A549 (cell line): Measurements from ENCODE around the gene UBE2N. TPM values are rescaled to one million over a fixed set of nuclear protein-coding genes. Genes with fewer than 3 reads are reported as not detected.
A peak's percentile ranks its signal among the peaks of the same experiment; 100 is the strongest.

Experiments used
- ATAC-seq, 2 experiments: fragments of 200-7000 bp in 1 of 2; fragments of >200 bp in 1 of 2; cut with Nextera tagmentation in 1 of 2; cut with Tn5 transposase in 1 of 2; 3 replicates each; pipeline versions ENCODE4 v1.8.0 to v1.9.1; 2018 to 2020; ENCODE audit warnings: mild to moderate bottlenecking in 1 of 2, moderate library complexity in 1 of 2
- CTCF ChIA-PET: fragments of 300-600 bp; sonication (Branson Sonifier 250); formaldehyde crosslinking; extraction: SDS; loops from one replicate; lab custom pipeline; 2021; ENCODE audit warnings: antibody characterized with exemption, inconsistent platforms; lab: Yijun Ruan, JAX
- POLR2A ChIA-PET: fragments of 350-600 bp; formaldehyde crosslinking; extraction: SDS; loops from one replicate; lab custom pipeline; 2021; ENCODE audit warnings: antibody characterized with exemption, inconsistent platforms; lab: Yijun Ruan, JAX
- DNase-seq, 2 experiments: peaks; one replicate each; pipeline versions ENCODE4 v3.0.0 to v3.0.0-alpha.2; 2011 to 2016; ENCODE audit warnings: low read depth in 1 of 2, low spot score in 1 of 2
- FAIRE-seq: peaks from 2 replicates; lab custom pipeline; 2011; peaks lifted over from hg19 to GRCh38; lab: Jason Lieb, UNC
- H3K27ac ChIP-seq, 2 experiments: fragments of >200 bp; sonication (Bioruptor Twin); formaldehyde crosslinking; 3 replicates each; pipeline ENCODE4 v1.5.1; 2016 to 2017
- H3K4me1 ChIP-seq: fragments of >200 bp; sonication (Bioruptor Twin); formaldehyde crosslinking; 3 replicates; pipeline ENCODE4 v1.6.1; 2016
- H3K4me2 ChIP-seq: fragments of >200 bp; sonication (Bioruptor Twin); formaldehyde crosslinking; 3 replicates; pipeline ENCODE4 v1.6.1; 2016
- H3K4me3 ChIP-seq: fragments of >200 bp; sonication (Bioruptor Twin); formaldehyde crosslinking; 3 replicates; pipeline ENCODE4 v1.5.1; 2016
- H3K9me3 ChIP-seq: fragments of >200 bp; sonication (Bioruptor Twin); formaldehyde crosslinking; 3 replicates; pipeline ENCODE4 v1.6.1; 2016
- BHLHE40 ChIP-seq: IDR thresholded peaks from 2 replicates; pipeline ENCODE4 v1.6.1; 2012; ENCODE audit warnings: low read depth, low read length, inconsistent platforms
- CBX2 ChIP-seq: fragments of 200-600 bp; sonication (generic); IDR thresholded peaks from 2 replicates; pipeline ENCODE4 v1.6.1; 2016; ENCODE audit warnings: low read depth, mild to moderate bottlenecking, borderline replicate concordance
- CHD2 ChIP-seq: fragments of 150-350 bp; IDR thresholded peaks from 2 replicates; pipeline ENCODE4 v1.6.1; 2014; ENCODE audit warnings: low read length; ENCODE audit not compliant: partially characterized antibody
- CHD4 ChIP-seq: fragments of 200-600 bp; sonication (generic); IDR thresholded peaks from 2 replicates; pipeline ENCODE4 v1.6.1; 2016; ENCODE audit warnings: antibody characterized with exemption, mild to moderate bottlenecking, borderline replicate concordance
- EHF ChIP-seq: fragments of 250-450 bp; sonication (Bioruptor Pico); IDR thresholded peaks from 2 replicates; pipeline ENCODE4 v1.5.0; 2020; ENCODE audit warnings: mild to moderate bottlenecking
- EP300 ChIP-seq, 2 experiments: fragments of >200 bp; sonication (Bioruptor Twin); formaldehyde crosslinking; IDR thresholded peaks; 2 replicates in 1 of 2; 3 replicates in 1 of 2; pipeline ENCODE4 v1.6.1; 2016 to 2017
- FOSL2 ChIP-seq, 2 experiments: fragments of 450-650 bp in 1 of 2; fragments of >200 bp in 1 of 2; sonication (Bioruptor Twin) in 1 of 2; formaldehyde crosslinking; IDR thresholded peaks; 2 replicates each; pipeline versions ENCODE4 v1.5.0 to v1.6.1; 2016 to 2020; ENCODE audit warnings: mild to moderate bottlenecking in 1 of 2, moderate library complexity in 1 of 2
- HMGXB4 ChIP-seq: fragments of 250-450 bp; sonication (Bioruptor Pico); IDR thresholded peaks from 2 replicates; pipeline ENCODE4 v1.5.0; 2021; ENCODE audit warnings: mild to moderate bottlenecking, moderate library complexity, borderline replicate concordance
- HOXA7 ChIP-seq: fragments of 250-450 bp; sonication (Bioruptor Pico); IDR thresholded peaks from 2 replicates; pipeline ENCODE4 v1.5.0; 2020; ENCODE audit warnings: mild to moderate bottlenecking, moderate library complexity
- JUNB ChIP-seq: fragments of >200 bp; sonication (Bioruptor Twin); formaldehyde crosslinking; IDR thresholded peaks from 2 replicates; pipeline ENCODE4 v1.6.1; 2016
- MAX ChIP-seq: IDR thresholded peaks from 2 replicates; pipeline ENCODE4 v1.6.1; 2012
- NPAS2 ChIP-seq: fragments of 250-450 bp; sonication (Bioruptor Pico); IDR thresholded peaks from 2 replicates; pipeline ENCODE4 v1.8.0; 2022; ENCODE audit warnings: mild to moderate bottlenecking, moderate library complexity, borderline replicate concordance
- RCOR1 ChIP-seq: fragments of 150-350 bp; IDR thresholded peaks from 2 replicates; pipeline ENCODE4 v1.6.1; 2014; ENCODE audit warnings: antibody characterized with exemption, low read length, low read depth
- RFX5 ChIP-seq: fragments of 450-650 bp; IDR thresholded peaks from 2 replicates; pipeline ENCODE4 v1.7.1; 2014; ENCODE audit warnings: antibody characterized with exemption, mild to moderate bottlenecking, moderate library complexity
- SREBF2 ChIP-seq: fragments of 450-650 bp; IDR thresholded peaks from 2 replicates; pipeline ENCODE4 v1.6.1; 2014; ENCODE audit warnings: mild to moderate bottlenecking, moderate library complexity
- ZC3H11A ChIP-seq: fragments of 450-650 bp; IDR thresholded peaks from 2 replicates; pipeline ENCODE4 v1.6.1; 2014; ENCODE audit warnings: antibody characterized with exemption, mild to moderate bottlenecking
- WGBS: methylation state at CpG from one replicate; pipeline ENCODE4 v1.1.6; 2017; ENCODE audit errors: missing lambda C conversion rate; 5-methylcytosine and 5-hydroxymethylcytosine counted together
- polyA plus RNA-seq, 4 experiments: library from polyadenylated mRNA; depleted of rRNA in 3 of 4; stranded (reverse); fragments of >200 nt; fragmentation: RNase III in 1 of 4; extraction: RNeasy Plus Mini Kit Qiagen cat#74134 plus additional on column Dnase treatment in 1 of 4; gene quantifications; 2 replicates in 3 of 4; 3 replicates in 1 of 4; pipeline ENCODE4 v1.2.3, GENCODE V29; 2011 to 2017
- TF ChIP-seq, protein P1 (sequence below): fragments of 250-450 bp; sonication (Bioruptor Pico); IDR thresholded peaks from 2 replicates; pipeline ENCODE4 v1.5.0; 2020; ENCODE audit warnings: low read depth, mild to moderate bottlenecking, moderate library complexity
- TF ChIP-seq, protein P2 (sequence below): fragments of >200 bp; sonication (Bioruptor Twin); formaldehyde crosslinking; IDR thresholded peaks from 2 replicates; pipeline ENCODE4 v1.6.1; 2016
- TF ChIP-seq, protein P3 (sequence below): IDR thresholded peaks from 2 replicates; pipeline ENCODE4 v1.6.1; 2012; ENCODE audit warnings: low read depth, borderline replicate concordance

UBE2N gene
- polyA plus RNA-seq, 2 of the 4 experiments (the other 2 are of a cell fraction) = 160 to 168 TPM

DNA sequence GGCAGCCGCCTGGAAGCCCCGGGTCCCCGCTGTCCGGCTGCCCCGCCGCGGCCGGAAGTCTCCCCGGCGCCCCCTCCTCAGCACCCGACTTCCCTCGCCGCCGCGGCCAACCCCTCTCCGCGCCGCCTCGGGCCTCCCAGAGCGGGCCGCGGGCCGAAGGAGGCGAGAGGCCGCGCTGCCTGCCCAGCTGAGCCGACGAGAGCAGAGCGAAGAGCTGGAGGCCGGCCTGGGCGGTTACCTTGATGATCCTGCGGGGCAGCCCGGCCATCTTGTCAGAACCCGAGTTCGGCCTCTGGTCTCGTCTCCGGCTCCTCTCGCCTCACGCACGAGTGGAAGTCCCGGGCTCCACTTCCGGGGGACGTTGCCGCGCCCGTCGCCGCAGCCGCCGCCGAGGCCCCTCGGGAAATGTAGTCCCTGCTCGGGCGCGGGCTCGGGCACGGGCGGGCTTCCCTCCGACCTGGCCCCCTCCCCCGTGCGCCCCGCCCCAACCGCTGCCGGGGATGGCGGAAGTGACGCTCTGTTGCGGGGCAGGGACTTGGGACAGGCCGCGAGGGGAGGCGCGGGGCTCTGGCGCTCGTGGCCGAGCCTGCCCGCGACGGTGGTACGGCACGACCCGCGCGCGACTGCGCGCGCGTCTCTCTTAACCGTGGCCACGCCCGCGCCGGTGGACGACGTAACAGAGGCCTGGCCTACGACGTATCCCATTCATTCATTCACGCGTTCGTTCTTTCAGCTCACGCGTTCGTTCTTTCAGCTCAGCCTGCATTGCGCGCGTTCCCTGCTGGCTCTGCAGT lies at the start of gene UBE2N (continued):
- TF ChIP-seq MAX (peak; percentile 92), JUNB (no peak), CHD2 (peak; percentile 66), SREBF2 (no peak), BHLHE40 (peak; percentile 37; the same call in 1 of the 2 replicates), ZC3H11A (no peak)
- TF ChIP-seq, protein P1, sequence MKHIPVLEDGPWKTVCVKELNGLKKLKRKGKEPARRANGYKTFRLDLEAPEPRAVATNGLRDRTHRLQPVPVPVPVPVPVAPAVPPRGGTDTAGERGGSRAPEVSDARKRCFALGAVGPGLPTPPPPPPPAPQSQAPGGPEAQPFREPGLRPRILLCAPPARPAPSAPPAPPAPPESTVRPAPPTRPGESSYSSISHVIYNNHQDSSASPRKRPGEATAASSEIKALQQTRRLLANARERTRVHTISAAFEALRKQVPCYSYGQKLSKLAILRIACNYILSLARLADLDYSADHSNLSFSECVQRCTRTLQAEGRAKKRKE (CRISPR knock-in tag) = no peak

GRCh38 chr12:93484315-93484981 lies 42.7 kb upstream of the UBE2N start:
- Histone ChIP-seq H3K9me3 (no peaks in the 10 kb centered on the region), H3K4me3 (no peak overlapping the region), H3K4me2 (peak overlapping the region; percentile 35; the same call in 1 of the 3 replicates), H3K4me1 (peaks cover 24% of the 10 kb centered on the region), H3K27ac (peak overlapping the region in 1 of 2 experiments; percentile 26; a peak in 1 of 6 replicates)
- no peak for FAIRE-seq
- 74% methylated on average over 8 of the region's 8 CpGs for WGBS
- CTCF ChIA-PET = interaction anchor here (0.7 to 1.7 kb wide), 8 partner anchors 11 to 638 kb away, joined by 3 to 7 read pairs (median 4); no protein-coding TSS in a partner anchor
- ATAC-seq = peak in 1 of 2 experiments; percentile 35; a peak in 1 of 6 replicates
- POLR2A ChIA-PET = no interaction called here
- DNase-seq = peak in 1 of 2 experiments; percentile 32
- TF ChIP-seq RFX5 (no peak), HMGXB4 (CRISPR knock-in tag) (no peak), FOSL2 (IDR thresholded peaks at IDR 0.05) (no peak), FOSL2 (CRISPR knock-in tag; IDR thresholded peaks at IDR 0.05) (0 out of 2 replicates have a peak, but pooled peaks have one; percentile 13), CHD2 (no peak), EHF (CRISPR knock-in tag) (no peak), CBX2 (no peak), CHD4 (no peak), RCOR1 (no peak), HOXA7 (no peak)

- DNase-seq (no peak), FAIRE-seq (no peak), ATAC-seq (no peak)
- Histone ChIP-seq H3K9me3 (no peaks in the 10 kb centered on the region), H3K4me3 (no peak overlapping the region), H3K4me1 (peaks cover 24% of the 10 kb centered on the region), H3K4me2 (no peak overlapping the region), H3K27ac (no peak overlapping the region)
- WGBS = 93% methylated on average over 4 of the region's 4 CpGs
- ChIA-PET CTCF (interaction anchor here (0.7 to 1.7 kb wide), 7 partner anchors 12 to 639 kb away, joined by 3 to 7 read pairs (median 3); no protein-coding TSS in a partner anchor), POLR2A (no interaction called here)
- TF ChIP-seq RCOR1 (no peak), NPAS2 (CRISPR knock-in tag) (no peak), JUNB (no peak), BHLHE40 (no peak), FOSL2 (IDR thresholded peaks at IDR 0.05) (no peak), FOSL2 (CRISPR knock-in tag; IDR thresholded peaks at IDR 0.05) (no peak), EP300 (IDR thresholded peaks at IDR 0.05) (no peak), EHF (CRISPR knock-in tag) (no peak), HOXA7 (no peak), SREBF2 (no peak)
- TF ChIP-seq, protein P2, sequence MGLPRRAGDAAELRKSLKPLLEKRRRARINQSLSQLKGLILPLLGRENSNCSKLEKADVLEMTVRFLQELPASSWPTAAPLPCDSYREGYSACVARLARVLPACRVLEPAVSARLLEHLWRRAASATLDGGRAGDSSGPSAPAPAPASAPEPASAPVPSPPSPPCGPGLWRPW = no peak
- TF ChIP-seq, protein P3, sequence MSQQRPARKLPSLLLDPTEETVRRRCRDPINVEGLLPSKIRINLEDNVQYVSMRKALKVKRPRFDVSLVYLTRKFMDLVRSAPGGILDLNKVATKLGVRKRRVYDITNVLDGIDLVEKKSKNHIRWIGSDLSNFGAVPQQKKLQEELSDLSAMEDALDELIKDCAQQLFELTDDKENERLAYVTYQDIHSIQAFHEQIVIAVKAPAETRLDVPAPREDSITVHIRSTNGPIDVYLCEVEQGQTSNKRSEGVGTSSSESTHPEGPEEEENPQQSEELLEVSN = no peak
Observed at GRCh38 chr12:93483151-93483807, 41.5 kb upstream of the UBE2N start.
